Prostate gland (tissue), 2 donors: ENCODE results near the gene ALDH8A1.

Experiments used
- POLR2AphosphoS5 ChIP-seq: sonication (generic); formaldehyde crosslinking; IDR thresholded peaks from one replicate; pipeline ENCODE4 v1.6.1; 2017; ENCODE audit warnings: antibody characterized with exemption
- TF ChIP-seq, protein P1 (sequence below), 4 experiments: fragments of 200-600 bp in 2 of 4; fragments of 450-650 bp in 2 of 4; sonication (generic) in 2 of 4; IDR thresholded peaks; 1 replicate in 3 of 4; 2 replicates in 1 of 4; pipeline ENCODE4 v1.5.1; 2016 to 2019; ENCODE audit warnings: antibody characterized with exemption in 4 of 4, mild to moderate bottlenecking in 2 of 4, moderate library complexity in 2 of 4

GRCh38 chr6:134894800-134895199 lies 55.1 kb downstream of the ALDH8A1 start:
- no peak for TF ChIP-seq POLR2AphosphoS5
- TF ChIP-seq, protein P1, sequence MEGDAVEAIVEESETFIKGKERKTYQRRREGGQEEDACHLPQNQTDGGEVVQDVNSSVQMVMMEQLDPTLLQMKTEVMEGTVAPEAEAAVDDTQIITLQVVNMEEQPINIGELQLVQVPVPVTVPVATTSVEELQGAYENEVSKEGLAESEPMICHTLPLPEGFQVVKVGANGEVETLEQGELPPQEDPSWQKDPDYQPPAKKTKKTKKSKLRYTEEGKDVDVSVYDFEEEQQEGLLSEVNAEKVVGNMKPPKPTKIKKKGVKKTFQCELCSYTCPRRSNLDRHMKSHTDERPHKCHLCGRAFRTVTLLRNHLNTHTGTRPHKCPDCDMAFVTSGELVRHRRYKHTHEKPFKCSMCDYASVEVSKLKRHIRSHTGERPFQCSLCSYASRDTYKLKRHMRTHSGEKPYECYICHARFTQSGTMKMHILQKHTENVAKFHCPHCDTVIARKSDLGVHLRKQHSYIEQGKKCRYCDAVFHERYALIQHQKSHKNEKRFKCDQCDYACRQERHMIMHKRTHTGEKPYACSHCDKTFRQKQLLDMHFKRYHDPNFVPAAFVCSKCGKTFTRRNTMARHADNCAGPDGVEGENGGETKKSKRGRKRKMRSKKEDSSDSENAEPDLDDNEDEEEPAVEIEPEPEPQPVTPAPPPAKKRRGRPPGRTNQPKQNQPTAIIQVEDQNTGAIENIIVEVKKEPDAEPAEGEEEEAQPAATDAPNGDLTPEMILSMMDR (IDR thresholded peaks at IDR 0.05) = no peak
